Coronary artery (tissue), 2 donors: ENCODE data around the gene LIMS2.

Source experiments
- DNase-seq: peaks from one replicate; pipeline ENCODE4 v3.0.0-alpha.2; 2017; ENCODE audit warnings: low spot score
- H3K27ac ChIP-seq, 2 donors: fragments of 200-600 bp; sonication (generic); one replicate each; pipeline ENCODE4 v1.5.1; 2016 to 2019
- H3K4me3 ChIP-seq: fragments of 200-600 bp; sonication (generic); 2 replicates; pipeline ENCODE4 v1.5.1; 2016; ENCODE audit warnings: mild to moderate bottlenecking, moderate library complexity
- TF ChIP-seq, protein P1 (sequence below): fragments of 200-600 bp; sonication (generic); IDR thresholded peaks from one replicate; pipeline ENCODE4 v1.5.1; 2019; ENCODE audit warnings: antibody characterized with exemption

The LIMS2 gene

DNA sequence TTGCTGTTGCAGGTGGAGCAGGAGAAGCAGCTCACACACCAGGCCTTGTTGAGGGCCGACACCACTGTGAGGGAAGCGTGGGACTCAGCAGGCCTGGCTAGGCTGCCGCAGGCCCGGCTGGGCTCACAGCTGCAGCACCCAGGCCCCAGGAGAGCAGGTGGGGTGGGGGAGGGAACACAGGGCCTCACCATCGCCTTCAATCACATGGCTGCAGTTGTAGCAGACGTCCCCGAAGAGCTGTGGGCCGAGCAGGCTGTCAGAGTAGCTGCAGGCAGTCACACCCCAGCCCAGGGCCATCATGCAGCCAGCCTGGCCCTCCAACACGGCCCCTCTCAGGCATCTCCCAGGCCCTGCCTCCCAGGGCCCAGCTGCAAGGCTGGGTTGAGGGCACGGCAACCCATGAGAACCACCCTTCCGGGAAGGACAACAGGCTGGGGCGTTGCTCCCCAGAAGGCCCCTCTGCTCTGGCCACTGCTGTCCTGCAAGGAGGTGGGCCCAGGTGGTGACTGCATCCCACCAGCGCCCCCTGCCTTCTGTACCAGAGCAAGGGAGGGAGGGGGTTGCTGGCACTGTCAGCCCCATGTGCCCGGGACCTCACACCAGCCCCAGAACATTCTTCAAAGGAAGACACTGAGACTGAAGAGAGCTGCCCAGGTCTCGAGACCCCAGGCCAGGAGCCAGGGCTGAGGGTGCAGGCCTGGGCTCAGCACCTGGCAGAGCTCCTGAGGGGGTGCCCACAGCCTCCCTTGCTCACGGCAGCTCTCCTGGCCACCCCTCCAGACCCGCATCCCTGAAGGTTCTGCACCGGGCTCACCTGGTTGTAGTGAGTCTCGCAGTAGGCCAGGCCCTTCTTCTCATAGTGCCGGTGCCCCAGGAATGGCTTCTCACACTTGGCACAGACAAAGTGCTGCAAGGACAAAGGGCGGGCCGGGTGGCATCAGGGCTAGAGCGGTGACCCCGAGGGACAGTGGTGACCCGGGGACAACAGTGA lies 35.0 kb downstream of the LIMS2 start:
- TF ChIP-seq, protein P1, sequence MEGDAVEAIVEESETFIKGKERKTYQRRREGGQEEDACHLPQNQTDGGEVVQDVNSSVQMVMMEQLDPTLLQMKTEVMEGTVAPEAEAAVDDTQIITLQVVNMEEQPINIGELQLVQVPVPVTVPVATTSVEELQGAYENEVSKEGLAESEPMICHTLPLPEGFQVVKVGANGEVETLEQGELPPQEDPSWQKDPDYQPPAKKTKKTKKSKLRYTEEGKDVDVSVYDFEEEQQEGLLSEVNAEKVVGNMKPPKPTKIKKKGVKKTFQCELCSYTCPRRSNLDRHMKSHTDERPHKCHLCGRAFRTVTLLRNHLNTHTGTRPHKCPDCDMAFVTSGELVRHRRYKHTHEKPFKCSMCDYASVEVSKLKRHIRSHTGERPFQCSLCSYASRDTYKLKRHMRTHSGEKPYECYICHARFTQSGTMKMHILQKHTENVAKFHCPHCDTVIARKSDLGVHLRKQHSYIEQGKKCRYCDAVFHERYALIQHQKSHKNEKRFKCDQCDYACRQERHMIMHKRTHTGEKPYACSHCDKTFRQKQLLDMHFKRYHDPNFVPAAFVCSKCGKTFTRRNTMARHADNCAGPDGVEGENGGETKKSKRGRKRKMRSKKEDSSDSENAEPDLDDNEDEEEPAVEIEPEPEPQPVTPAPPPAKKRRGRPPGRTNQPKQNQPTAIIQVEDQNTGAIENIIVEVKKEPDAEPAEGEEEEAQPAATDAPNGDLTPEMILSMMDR, result no peak
- no peak overlapping the region for H3K4me3 ChIP-seq
- no peak for DNase-seq
- H3K27ac ChIP-seq, result peak overlapping the region in 1 of 2 donors; percentile 64

DNA sequence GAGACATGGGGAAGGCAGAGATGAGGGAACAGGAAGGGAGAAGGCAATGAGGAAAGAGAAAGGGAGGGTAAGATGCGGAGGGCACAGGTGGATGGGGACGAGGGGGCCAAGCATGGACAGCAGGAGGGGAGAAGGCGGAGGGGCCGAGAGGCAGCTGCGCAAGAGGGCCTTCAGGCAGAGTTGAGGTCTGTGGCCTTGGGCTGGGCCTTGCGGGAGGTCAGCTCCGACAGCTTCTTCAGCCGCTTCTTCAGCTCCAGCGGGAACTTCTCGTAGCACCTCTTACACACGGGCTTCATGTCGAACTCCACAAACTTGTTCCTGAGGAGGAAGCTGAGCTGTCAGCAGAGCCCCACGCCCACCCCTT lies 36.2 kb downstream of the LIMS2 start:
- H3K27ac ChIP-seq, result peak overlapping the region in 1 of 2 donors; percentile 94
- DNase-seq, result no peak
- TF ChIP-seq, protein P1, result no peak
- H3K4me3 ChIP-seq, result no peak overlapping the region

- H3K27ac ChIP-seq, result peak overlapping the region; percentile 85 to 94
- TF ChIP-seq, protein P1, result no peak
- no peak for DNase-seq
- peak overlapping the region; percentile 22 for H3K4me3 ChIP-seq
Observed at GRCh38 chr2:127638361-127639110, 36.8 kb downstream of the LIMS2 start.

GRCh38 chr2:127637725-127638252 lies 37.5 kb downstream of the LIMS2 start:
- TF ChIP-seq, protein P1, result no peak
- peak overlapping the region; percentile 85 to 94 for H3K27ac ChIP-seq
- peak overlapping the region; percentile 22 for H3K4me3 ChIP-seq
- no peak for DNase-seq

GRCh38 chr2:127637236-127637630 lies 38.1 kb downstream of the LIMS2 start:
- no peak for DNase-seq
- Histone ChIP-seq H3K27ac (peak overlapping the region; percentile 85 to 94), H3K4me3 (peak overlapping the region; percentile 22)
- TF ChIP-seq, protein P1, result no peak

DNA sequence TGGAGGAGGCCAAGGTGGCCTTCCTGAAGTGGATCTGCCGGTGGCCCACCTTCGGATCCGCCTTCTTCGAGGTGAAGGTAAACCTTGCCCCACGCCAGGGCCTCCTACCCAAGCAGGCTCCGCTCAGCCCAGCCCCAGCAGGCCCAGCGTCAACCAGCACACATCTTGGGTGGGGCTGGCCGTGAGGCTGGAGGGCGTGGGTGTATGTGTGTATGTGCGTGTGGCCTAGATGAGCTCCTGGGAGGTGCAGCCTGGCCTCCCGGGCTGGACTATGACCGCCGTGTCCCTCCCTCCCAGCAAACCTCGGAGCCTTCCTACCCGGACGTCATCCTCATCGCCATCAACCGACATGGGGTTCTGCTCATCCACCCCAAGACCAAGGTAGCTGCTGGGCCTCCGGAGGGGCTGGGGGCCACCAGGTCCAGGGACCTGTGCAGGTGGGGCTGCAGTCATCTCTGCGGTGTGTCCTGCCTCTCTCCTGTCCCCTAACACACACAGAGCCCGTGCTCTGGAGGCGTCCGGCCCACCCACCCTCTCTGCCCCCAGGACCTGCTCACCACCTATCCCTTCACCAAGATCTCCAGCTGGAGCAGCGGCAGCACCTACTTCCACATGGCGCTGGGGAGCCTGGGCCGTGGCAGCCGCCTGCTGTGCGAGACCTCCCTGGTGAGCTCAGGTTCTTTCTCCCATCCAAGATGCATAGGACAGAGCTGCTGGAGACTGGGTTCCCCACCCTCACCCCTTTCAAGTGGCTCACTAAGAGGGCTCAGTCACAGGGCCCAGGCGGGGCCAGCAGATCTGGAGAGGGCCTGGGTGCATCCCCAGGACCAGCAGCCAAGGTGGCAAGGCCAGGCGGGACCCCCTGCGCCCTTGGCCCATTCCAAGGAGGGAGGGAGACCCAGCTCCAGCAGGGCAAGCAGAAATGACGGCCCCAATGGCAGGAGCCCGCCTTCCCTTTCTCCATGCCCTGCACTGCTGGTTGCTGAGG lies 38.8 kb downstream of the LIMS2 start:
- Histone ChIP-seq H3K27ac (peak overlapping the region; percentile 85 to 94), H3K4me3 (no peak overlapping the region)
- TF ChIP-seq, protein P1, result no peak
- DNase-seq, result no peak
